ENCODE results near the gene RBM39. TPM values are rescaled to one million over a fixed set of nuclear protein-coding genes. Genes with fewer than 3 reads are reported as not detected.
"Not testable (repeated sequence)": the region's sequence is repeated elsewhere in the genome, so short reads cannot be mapped to it uniquely, and the experiment has no call there.

The RBM39 gene
- total RNA-seq, 4 donors from 2014 or later: 231 to 462 (median 427) TPM

GRCh38 chr20:35714127-35714526 is 27.9 kb downstream of the RBM39 start:
- no peak for DNase-seq (ENCODE audit: low spot score)
- no peak for TF ChIP-seq CTCF (IDR thresholded peaks at IDR 0.05)
- no peak for ATAC-seq (ENCODE audit: low FRiP score)

- DNase-seq (ENCODE audit: low spot score); ATAC-seq (ENCODE audit: low FRiP score): not testable (repeated sequence)
Observed at GRCh38 chr20:35713120-35713519, 28.9 kb downstream of the RBM39 start.

GRCh38 chr20:35711588-35712209 is 30.4 kb downstream of the RBM39 start:
- no peak for TF ChIP-seq CTCF (IDR thresholded peaks at IDR 0.05)
- DNase-seq (ENCODE audit: low spot score) (no peak), ATAC-seq (ENCODE audit: low FRiP score) (no peak)

GRCh38 chr20:35710884-35711587 is 31.0 kb downstream of the RBM39 start:
- DNase-seq (ENCODE audit: low spot score): no peak
- no peak for TF ChIP-seq CTCF (IDR thresholded peaks at IDR 0.05)
- no peak for ATAC-seq (ENCODE audit: low FRiP score)

- TF ChIP-seq CTCF (IDR thresholded peaks at IDR 0.05): no peak
- ATAC-seq (ENCODE audit: low FRiP score): no peak
Observed at GRCh38 chr20:35710039-35710438, 32.0 kb downstream of the RBM39 start.

GRCh38 chr20:35709259-35709658 is 32.8 kb downstream of the RBM39 start:
- no peak for TF ChIP-seq CTCF (IDR thresholded peaks at IDR 0.05)
- ATAC-seq (ENCODE audit: low FRiP score) (no peak), DNase-seq (ENCODE audit: low spot score) (no peak)

More at GRCh38 chr20:35710039-35710438, 32.0 kb downstream of the RBM39 start:
- no peak for DNase-seq (ENCODE audit: low spot score)

- DNase-seq (ENCODE audit: low spot score) (no peak), ATAC-seq (ENCODE audit: low FRiP score) (no peak)
- TF ChIP-seq CTCF (IDR thresholded peaks at IDR 0.05): no peak
Observed at GRCh38 chr20:35708502-35708901, 33.6 kb downstream of the RBM39 start.

- not testable (repeated sequence) for DNase-seq (ENCODE audit: low spot score); ATAC-seq (ENCODE audit: low FRiP score)
Observed at GRCh38 chr20:35706591-35707529, 35.2 kb downstream of the RBM39 start.

- ATAC-seq (ENCODE audit: low FRiP score): not testable (repeated sequence)
Observed at GRCh38 chr20:35705894-35706293, 36.2 kb downstream of the RBM39 start.

More at GRCh38 chr20:35705894-35706293, 36.2 kb downstream of the RBM39 start:
- not testable (repeated sequence) for DNase-seq (ENCODE audit: low spot score)
